Panc1 (cell line): Measurements from ENCODE around the gene RHOA. TPM values are rescaled to one million over a fixed set of nuclear protein-coding genes. Genes with fewer than 3 reads are reported as not detected.

ENCODE experiments used
- ATAC-seq: fragments of 200-7000 bp; cut with Tn5 transposase; 2 replicates; pipeline ENCODE4 v1.9.1; 2020; ENCODE audit warnings: mild to moderate bottlenecking, moderate library complexity
- BruUV-seq: library from RNA; stranded (reverse); fragments of 400-500 nt; replicated peaks from 2 replicates; lab custom pipeline; 2021; lab: Mats Ljungman, UMichigan
- CTCF ChIA-PET: fragments of 300-600 bp; sonication (Branson Sonifier 250); formaldehyde crosslinking; loops from one replicate; lab custom pipeline; 2022; ENCODE audit warnings: antibody characterized with exemption; lab: Charles Lee
- POLR2A ChIA-PET: fragments of 300-600 bp; sonication (Branson Sonifier 250); formaldehyde crosslinking; loops from one replicate; lab custom pipeline; 2022; ENCODE audit warnings: antibody characterized with exemption; lab: Charles Lee
- DNase-seq: peaks from one replicate; pipeline ENCODE4 v3.0.0-alpha.2; 2010; ENCODE audit warnings: low read depth, low spot score
- H3K27ac ChIP-seq: 2 replicates; pipeline ENCODE4 v1.5.1; 2011; ENCODE audit warnings: mild to moderate bottlenecking, low read length, inconsistent platforms
- H3K27me3 ChIP-seq: fragments of 200-500 bp; sonication (Bioruptor generic); 2 replicates; pipeline ENCODE4 v1.6.0; 2014; ENCODE audit warnings: low read length, inconsistent platforms; ENCODE audit not compliant: control insufficient read depth, insufficient read depth
- H3K36me3 ChIP-seq: fragments of 200-500 bp; sonication (Bioruptor generic); 2 replicates; pipeline ENCODE4 v1.5.1; 2014; ENCODE audit warnings: inconsistent platforms, mild to moderate bottlenecking, low read length, moderate library complexity; ENCODE audit not compliant: control insufficient read depth, insufficient read depth
- H3K4me1 ChIP-seq: 2 replicates; pipeline ENCODE4 v1.5.1; 2011; ENCODE audit warnings: inconsistent platforms, mild to moderate bottlenecking, low read length, moderate library complexity; ENCODE audit not compliant: control insufficient read depth, insufficient read depth
- H3K4me3 ChIP-seq, 2 experiments: 2 replicates each; pipeline ENCODE4 v1.5.1; 2011 to 2012; ENCODE audit warnings: low read depth in 2 of 2, low read length in 2 of 2, mild to moderate bottlenecking in 2 of 2, inconsistent platforms in 1 of 2, moderate library complexity in 1 of 2
- H3K9me3 ChIP-seq: fragments of 200-500 bp; sonication (Bioruptor generic); 2 replicates; pipeline ENCODE4 v1.5.1; 2014; ENCODE audit warnings: low read depth, mild to moderate bottlenecking, inconsistent platforms, low read length, moderate library complexity; ENCODE audit not compliant: control insufficient read depth, insufficient read depth
- SIN3A ChIP-seq: IDR thresholded peaks from 2 replicates; pipeline ENCODE4 v1.6.1; 2012; ENCODE audit warnings: low read depth, mild to moderate bottlenecking, low read length, moderate library complexity, borderline replicate concordance; ENCODE audit not compliant: insufficient read depth
- TCF7L2 ChIP-seq: IDR thresholded peaks from 2 replicates; pipeline ENCODE4 v1.6.1; 2011; ENCODE audit warnings: mild to moderate bottlenecking, low read depth, low read length, inconsistent platforms
- in situ Hi-C: cut with HindIII; loops from 2 replicates; pipeline ENCODE4 v1.10.0; 2016; ENCODE audit warnings: low sequenced_read_pairs, low pct_unique_long_range_greater_than_20kb
- intact Hi-C: fragments of 100-400 bp; cut with micrococcal nuclease; formaldehyde crosslinking; loops from one replicate; pipeline ENCODE4 v1.10.0; 2022; ENCODE audit not compliant: unreplicated experiment
- total RNA-seq: library from RNA; stranded (reverse); gene quantifications from one replicate; pipeline ENCODE4 v1.2.1, GENCODE V29; 2021; ENCODE audit not compliant: unreplicated experiment
- TF ChIP-seq, protein P1 (sequence below): fragments of 450-650 bp; IDR thresholded peaks from 2 replicates; pipeline ENCODE4 v1.5.1; 2017; ENCODE audit warnings: mild to moderate bottlenecking
- TF ChIP-seq, protein P2 (sequence below), 2 experiments: IDR thresholded peaks; 2 replicates each; pipeline ENCODE4 v1.6.1; 2011 to 2012; ENCODE audit warnings: low read depth in 2 of 2, control low read depth in 1 of 2, low read length in 1 of 2, mild to moderate bottlenecking in 1 of 2, moderate library complexity in 1 of 2; ENCODE audit not compliant: insufficient read depth in 1 of 2

RHOA gene
- total RNA-seq, 1 experiment from 2014 or later = 296 TPM

DNA sequence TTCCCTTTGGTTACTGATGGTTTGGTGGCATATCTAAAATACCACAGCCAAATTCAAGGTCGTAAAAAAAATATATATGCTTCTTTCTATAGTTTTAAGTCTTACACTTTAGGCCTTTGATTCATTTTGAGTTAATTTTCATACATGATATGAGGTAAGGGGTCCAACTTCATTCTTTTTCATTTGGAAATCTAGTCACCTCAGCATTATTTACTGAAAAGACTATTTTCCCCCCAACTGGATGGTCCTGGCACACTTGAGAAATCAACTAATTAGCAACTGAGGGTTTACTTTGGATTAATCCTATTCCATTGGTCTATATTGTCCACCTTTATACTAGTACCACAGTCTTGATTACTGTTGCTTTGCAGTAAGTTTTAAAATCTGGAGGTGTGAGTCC lies 26.2 kb downstream of the RHOA start:
- Histone ChIP-seq H3K9me3 (no peaks in the 10 kb centered on the region), H3K4me1 (no peaks in the 10 kb centered on the region), H3K36me3 (no peaks in the 10 kb centered on the region), H3K4me3 (no peak overlapping the region), H3K27ac (no peak overlapping the region), H3K27me3 (no peaks in the 10 kb centered on the region)
- ChIA-PET POLR2A (interaction anchor here (0.6 kb wide), 1 partner anchor 754 kb away, joined by 3 read pairs; no protein-coding TSS in a partner anchor), CTCF (no interaction called here)
- TF ChIP-seq, protein P1, sequence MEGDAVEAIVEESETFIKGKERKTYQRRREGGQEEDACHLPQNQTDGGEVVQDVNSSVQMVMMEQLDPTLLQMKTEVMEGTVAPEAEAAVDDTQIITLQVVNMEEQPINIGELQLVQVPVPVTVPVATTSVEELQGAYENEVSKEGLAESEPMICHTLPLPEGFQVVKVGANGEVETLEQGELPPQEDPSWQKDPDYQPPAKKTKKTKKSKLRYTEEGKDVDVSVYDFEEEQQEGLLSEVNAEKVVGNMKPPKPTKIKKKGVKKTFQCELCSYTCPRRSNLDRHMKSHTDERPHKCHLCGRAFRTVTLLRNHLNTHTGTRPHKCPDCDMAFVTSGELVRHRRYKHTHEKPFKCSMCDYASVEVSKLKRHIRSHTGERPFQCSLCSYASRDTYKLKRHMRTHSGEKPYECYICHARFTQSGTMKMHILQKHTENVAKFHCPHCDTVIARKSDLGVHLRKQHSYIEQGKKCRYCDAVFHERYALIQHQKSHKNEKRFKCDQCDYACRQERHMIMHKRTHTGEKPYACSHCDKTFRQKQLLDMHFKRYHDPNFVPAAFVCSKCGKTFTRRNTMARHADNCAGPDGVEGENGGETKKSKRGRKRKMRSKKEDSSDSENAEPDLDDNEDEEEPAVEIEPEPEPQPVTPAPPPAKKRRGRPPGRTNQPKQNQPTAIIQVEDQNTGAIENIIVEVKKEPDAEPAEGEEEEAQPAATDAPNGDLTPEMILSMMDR = no peak
- TF ChIP-seq SIN3A (no peak), TCF7L2 (no peak)
- TF ChIP-seq, protein P2, sequence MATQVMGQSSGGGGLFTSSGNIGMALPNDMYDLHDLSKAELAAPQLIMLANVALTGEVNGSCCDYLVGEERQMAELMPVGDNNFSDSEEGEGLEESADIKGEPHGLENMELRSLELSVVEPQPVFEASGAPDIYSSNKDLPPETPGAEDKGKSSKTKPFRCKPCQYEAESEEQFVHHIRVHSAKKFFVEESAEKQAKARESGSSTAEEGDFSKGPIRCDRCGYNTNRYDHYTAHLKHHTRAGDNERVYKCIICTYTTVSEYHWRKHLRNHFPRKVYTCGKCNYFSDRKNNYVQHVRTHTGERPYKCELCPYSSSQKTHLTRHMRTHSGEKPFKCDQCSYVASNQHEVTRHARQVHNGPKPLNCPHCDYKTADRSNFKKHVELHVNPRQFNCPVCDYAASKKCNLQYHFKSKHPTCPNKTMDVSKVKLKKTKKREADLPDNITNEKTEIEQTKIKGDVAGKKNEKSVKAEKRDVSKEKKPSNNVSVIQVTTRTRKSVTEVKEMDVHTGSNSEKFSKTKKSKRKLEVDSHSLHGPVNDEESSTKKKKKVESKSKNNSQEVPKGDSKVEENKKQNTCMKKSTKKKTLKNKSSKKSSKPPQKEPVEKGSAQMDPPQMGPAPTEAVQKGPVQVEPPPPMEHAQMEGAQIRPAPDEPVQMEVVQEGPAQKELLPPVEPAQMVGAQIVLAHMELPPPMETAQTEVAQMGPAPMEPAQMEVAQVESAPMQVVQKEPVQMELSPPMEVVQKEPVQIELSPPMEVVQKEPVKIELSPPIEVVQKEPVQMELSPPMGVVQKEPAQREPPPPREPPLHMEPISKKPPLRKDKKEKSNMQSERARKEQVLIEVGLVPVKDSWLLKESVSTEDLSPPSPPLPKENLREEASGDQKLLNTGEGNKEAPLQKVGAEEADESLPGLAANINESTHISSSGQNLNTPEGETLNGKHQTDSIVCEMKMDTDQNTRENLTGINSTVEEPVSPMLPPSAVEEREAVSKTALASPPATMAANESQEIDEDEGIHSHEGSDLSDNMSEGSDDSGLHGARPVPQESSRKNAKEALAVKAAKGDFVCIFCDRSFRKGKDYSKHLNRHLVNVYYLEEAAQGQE (IDR thresholded peaks at IDR 0.05; ENCODE audit: insufficient read depth in 1 of 2, low read depth in 2 of 2, low read length in 1 of 2) = no peak
- TSS peak; percentile 67 for BruUV-seq
- no peak for DNase-seq
- no peak for ATAC-seq
- intact Hi-C loops (no loop called here), in situ Hi-C loops (no loop called here)

DNA sequence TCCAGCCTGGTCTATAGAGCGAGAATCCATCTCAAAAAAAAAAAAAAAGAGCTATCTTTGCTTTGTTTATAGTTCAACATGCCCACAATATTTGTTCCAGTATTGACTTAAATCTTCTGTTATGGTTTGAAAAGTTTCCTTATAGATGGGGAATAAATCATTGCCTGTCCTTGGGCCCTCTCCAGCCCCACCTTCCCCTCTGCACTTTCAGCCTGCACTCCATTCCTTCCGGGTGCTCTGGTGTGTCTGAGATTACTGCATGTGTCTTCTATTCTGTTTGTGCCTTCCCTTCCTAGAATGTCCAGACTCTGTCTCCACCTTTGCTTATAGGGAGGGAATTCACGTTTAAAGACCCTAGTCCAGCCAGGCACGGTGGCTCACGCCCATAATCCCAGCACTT lies 28.4 kb downstream of the RHOA start:
- DNase-seq (no peak), ATAC-seq (no peak)
- no peaks in the 10 kb centered on the region for H3K27me3 ChIP-seq
- BruUV-seq = no TSS peak
- intact Hi-C loops = no loop called here
- TF ChIP-seq, protein P1 = no peak
- no peak for TF ChIP-seq TCF7L2
- in situ Hi-C loops = no loop called here
- ChIA-PET CTCF (no interaction called here), POLR2A (interaction anchor here (0.6 kb wide), 1 partner anchor 15 kb away, joined by 6 read pairs; no protein-coding TSS in a partner anchor)
- no peaks in the 10 kb centered on the region for H3K36me3 ChIP-seq
- H3K9me3 ChIP-seq = no peaks in the 10 kb centered on the region; the same call in 1 of the 2 replicates
- no peaks in the 10 kb centered on the region for H3K4me1 ChIP-seq
- H3K4me3 ChIP-seq = no peak overlapping the region
- no peak overlapping the region for H3K27ac ChIP-seq
